Measurements from ENCODE around the gene FBLIM1. TPM values are rescaled to one million over a fixed set of nuclear protein-coding genes. Genes with fewer than 3 reads are reported as not detected.

The FBLIM1 gene
- total RNA-seq, 4 donors from 2014 or later = 140 to 411 (median 311) TPM

DNA sequence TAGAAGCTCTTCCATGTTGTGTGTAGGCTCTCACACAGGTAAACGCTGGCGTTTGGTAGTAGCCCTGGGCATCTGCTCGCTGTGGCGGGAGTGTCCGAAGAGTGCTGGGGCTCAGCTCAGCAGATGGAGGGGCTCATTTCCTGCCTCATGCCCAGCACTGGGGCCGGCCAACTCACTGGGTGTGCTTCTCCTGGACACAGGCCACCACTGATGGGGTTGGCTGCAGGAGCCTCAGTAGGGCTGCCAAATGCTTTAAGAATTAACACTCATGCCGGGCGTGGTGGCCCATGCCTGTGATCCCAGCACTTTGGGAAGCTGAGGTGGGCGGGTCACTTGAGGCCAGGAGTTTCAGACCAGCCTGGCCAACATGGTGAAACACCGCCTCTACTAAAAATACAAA is 28.0 kb downstream of the FBLIM1 start:
- in situ Hi-C loops (cut with MboI; ENCODE audit: low pct_ligation_motif_present in 1 of 4, low pct_unique_long_range_greater_than_20kb in 1 of 4, low sequenced_read_pairs in 3 of 4) = no loop called here
- WGBS, 2 donors (ENCODE audit: low coverage in 1 of 2) = 68% methylated on average over 10 of the region's 10 CpGs; no CpG with 5 or more reads in 1 of the 2 donors
- Histone ChIP-seq H3K9me3 (no peaks in the 10 kb centered on the region), H3K27me3 (no peaks in the 10 kb centered on the region), H3K4me1 (peaks cover 0 to 11% (median 0%) of the 10 kb centered on the region in 4 donors), H3K36me3 (peaks cover 0 to 15% (median 2%) of the 10 kb centered on the region in 4 donors), H3K27ac (no peak overlapping the region), H3K4me3 (no peak overlapping the region)
- intact Hi-C loops (cut with DNase I; ENCODE audit: low total_unique reads) = no loop called here
- no peak for DNase-seq
- TF ChIP-seq, protein P1, sequence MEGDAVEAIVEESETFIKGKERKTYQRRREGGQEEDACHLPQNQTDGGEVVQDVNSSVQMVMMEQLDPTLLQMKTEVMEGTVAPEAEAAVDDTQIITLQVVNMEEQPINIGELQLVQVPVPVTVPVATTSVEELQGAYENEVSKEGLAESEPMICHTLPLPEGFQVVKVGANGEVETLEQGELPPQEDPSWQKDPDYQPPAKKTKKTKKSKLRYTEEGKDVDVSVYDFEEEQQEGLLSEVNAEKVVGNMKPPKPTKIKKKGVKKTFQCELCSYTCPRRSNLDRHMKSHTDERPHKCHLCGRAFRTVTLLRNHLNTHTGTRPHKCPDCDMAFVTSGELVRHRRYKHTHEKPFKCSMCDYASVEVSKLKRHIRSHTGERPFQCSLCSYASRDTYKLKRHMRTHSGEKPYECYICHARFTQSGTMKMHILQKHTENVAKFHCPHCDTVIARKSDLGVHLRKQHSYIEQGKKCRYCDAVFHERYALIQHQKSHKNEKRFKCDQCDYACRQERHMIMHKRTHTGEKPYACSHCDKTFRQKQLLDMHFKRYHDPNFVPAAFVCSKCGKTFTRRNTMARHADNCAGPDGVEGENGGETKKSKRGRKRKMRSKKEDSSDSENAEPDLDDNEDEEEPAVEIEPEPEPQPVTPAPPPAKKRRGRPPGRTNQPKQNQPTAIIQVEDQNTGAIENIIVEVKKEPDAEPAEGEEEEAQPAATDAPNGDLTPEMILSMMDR (IDR thresholded peaks at IDR 0.05) = no peak
- TF ChIP-seq POLR2A (IDR thresholded peaks at IDR 0.05) (no peak), EP300 (IDR thresholded peaks at IDR 0.05; ENCODE audit: low read depth) (no peak), POLR2AphosphoS5 (IDR thresholded peaks at IDR 0.05) (no peak)

DNA sequence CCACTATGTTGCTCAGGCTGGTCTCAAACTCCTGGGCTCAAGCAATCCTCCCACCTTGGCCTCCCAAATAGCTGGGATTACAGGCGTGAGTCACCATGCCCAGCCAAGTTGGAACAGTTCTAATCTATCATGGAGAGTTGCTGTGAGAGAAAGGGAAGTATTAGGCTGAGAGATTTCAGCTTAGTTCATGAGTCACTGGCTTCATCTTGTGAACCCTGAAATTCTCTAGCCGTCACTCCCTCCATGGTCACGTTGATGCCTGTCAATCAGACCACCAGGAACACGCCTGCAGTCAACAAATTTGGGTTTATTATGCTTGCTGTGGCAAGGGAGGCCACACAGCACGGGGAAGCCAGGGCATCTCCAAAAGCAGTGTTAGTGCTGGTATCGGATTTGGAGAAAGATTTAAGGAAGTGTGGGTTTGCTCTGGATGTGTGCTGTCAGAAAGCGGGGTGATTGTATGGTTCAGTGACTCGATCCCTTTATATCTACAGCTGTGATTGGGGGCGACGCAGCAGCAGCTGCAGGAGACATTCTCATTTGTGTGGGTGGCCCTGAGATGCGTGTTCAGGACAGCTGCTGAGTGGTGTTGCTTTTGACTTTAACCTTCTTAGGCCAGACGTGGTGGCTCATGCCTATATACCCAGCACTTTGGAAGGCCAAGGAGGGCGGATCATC is 30.2 kb downstream of the FBLIM1 start:
- Histone ChIP-seq H3K27me3 (no peaks in the 10 kb centered on the region), H3K9me3 (no peaks in the 10 kb centered on the region), H3K4me1 (peaks cover 0 to 27% (median 2%) of the 10 kb centered on the region in 4 donors), H3K36me3 (peaks cover 0 to 7% (median 2%) of the 10 kb centered on the region in 4 donors), H3K4me3 (no peak overlapping the region), H3K27ac (peak overlapping the region in 1 of 4 donors; percentile 2)
- intact Hi-C loops (cut with DNase I; ENCODE audit: low total_unique reads) = no loop called here
- no peak for TF ChIP-seq EP300 (IDR thresholded peaks at IDR 0.05; ENCODE audit: low read depth)
- TF ChIP-seq POLR2A (IDR thresholded peaks at IDR 0.05) = no peak
- TF ChIP-seq POLR2AphosphoS5 (IDR thresholded peaks at IDR 0.05) = no peak
- TF ChIP-seq, protein P1 (IDR thresholded peaks at IDR 0.05) = no peak
- in situ Hi-C loops (cut with MboI; ENCODE audit: low pct_ligation_motif_present in 1 of 4, low pct_unique_long_range_greater_than_20kb in 1 of 4, low sequenced_read_pairs in 3 of 4) = no loop called here
- 54 to 100% methylated on average over 1 to 13 of the region's 13 CpGs for WGBS, 2 donors (ENCODE audit: low coverage in 1 of 2)
- no peak for DNase-seq

DNA sequence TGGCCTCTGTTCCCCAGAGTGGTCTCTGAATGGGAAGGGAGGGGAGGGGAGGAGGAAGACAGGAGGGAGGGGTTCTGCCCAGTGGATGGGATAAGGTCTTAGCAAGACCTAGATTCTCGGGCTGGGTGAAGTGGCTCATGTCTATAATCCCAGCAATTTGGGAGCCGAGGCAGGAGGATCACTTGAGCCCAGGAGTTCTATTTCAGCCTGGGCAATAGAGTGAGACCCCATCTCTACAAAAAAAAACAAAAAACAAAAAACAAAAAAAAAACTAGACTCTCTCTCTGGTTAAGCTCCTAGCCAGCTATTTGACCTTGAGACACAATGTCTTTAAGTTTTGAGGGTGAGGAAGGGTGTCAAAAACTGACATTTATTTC is 37.5 kb downstream of the FBLIM1 start:
- H3K4me1 ChIP-seq = peaks cover 14 to 83% (median 61%) of the 10 kb centered on the region in 4 donors
- no peak for TF ChIP-seq POLR2AphosphoS5 (IDR thresholded peaks at IDR 0.05)
- TF ChIP-seq EP300 (IDR thresholded peaks at IDR 0.05; ENCODE audit: low read depth) = no peak
- TF ChIP-seq, protein P1 (IDR thresholded peaks at IDR 0.05) = no peak
- no peak for TF ChIP-seq POLR2A (IDR thresholded peaks at IDR 0.05)
- intact Hi-C loops (cut with DNase I; ENCODE audit: low total_unique reads) = loop anchor here (10.0 kb wide), 1 partner anchor 259 kb away; no protein-coding TSS in a partner anchor

DNA sequence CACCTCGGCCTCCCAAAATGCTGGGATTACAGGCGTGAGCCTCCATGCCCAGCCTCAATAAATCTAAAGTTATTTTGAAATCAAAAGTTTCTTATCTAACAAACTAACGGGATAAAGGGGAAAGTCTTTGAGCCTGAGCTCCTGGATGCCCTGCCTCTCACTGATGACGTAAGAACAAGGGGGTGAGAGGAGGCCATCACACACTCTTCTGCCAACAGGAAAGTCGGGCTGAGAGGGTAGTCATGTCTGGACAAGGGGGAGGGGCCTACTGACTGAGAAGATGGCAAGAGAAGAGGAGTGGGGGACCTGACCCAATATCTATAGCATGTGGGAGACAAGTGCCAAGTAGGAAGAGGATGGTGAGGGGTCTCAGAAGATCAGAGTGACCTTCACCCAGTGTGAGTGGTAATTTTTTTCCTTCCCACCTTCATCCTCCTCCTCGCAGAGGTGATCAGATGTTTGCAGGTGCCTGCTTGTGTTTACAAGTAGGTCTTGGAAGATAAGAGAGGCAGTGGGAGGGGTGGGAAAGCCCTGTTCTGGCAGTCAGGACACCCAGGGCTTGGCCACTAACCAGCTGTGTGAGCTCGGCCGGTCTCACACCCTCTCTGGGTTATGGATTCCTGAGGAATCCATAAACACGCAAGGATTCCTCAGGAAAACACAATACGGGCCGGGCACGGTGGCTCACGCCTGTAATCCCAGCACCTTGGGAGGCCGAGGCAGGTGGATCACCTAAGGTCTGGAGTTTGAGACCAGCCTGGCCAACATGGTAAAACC is 39.2 kb downstream of the FBLIM1 start:
- Histone ChIP-seq H3K9me3 (no peaks in the 10 kb centered on the region), H3K36me3 (no peaks in the 10 kb centered on the region), H3K27me3 (no peaks in the 10 kb centered on the region), H3K4me1 (peaks cover 14 to 75% (median 61%) of the 10 kb centered on the region in 4 donors), H3K4me3 (no peak overlapping the region), H3K27ac (peak overlapping the region; percentile 29 to 80 (median 76))
- TF ChIP-seq POLR2AphosphoS5 (IDR thresholded peaks at IDR 0.05) = no peak
- TF ChIP-seq EP300 (IDR thresholded peaks at IDR 0.05; ENCODE audit: low read depth) = no peak
- TF ChIP-seq, protein P1 (IDR thresholded peaks at IDR 0.05) = no peak
- TF ChIP-seq POLR2A (IDR thresholded peaks at IDR 0.05) = no peak
- intact Hi-C loops (cut with DNase I; ENCODE audit: low total_unique reads) = loop anchor here (10.0 kb wide), 1 partner anchor 257 kb away; no protein-coding TSS in a partner anchor
- in situ Hi-C loops (cut with MboI; ENCODE audit: low pct_ligation_motif_present in 1 of 4, low pct_unique_long_range_greater_than_20kb in 1 of 4, low sequenced_read_pairs in 3 of 4) = no loop called here
- WGBS, 2 donors (ENCODE audit: low coverage in 1 of 2) = 49 to 59% methylated on average over 3 to 14 of the region's 14 CpGs
- no peak for DNase-seq

More for the DNA sequence above, 37.5 kb downstream of the FBLIM1 start:
- no peak for DNase-seq
- no peaks in the 10 kb centered on the region for H3K36me3 ChIP-seq
- no peak overlapping the region for H3K4me3 ChIP-seq
- no peaks in the 10 kb centered on the region for H3K27me3 ChIP-seq
- no peaks in the 10 kb centered on the region for H3K9me3 ChIP-seq
- H3K27ac ChIP-seq = peak overlapping the region; percentile 76 to 80 (median 78)
- in situ Hi-C loops (cut with MboI; ENCODE audit: low pct_ligation_motif_present in 1 of 4, low pct_unique_long_range_greater_than_20kb in 1 of 4, low sequenced_read_pairs in 3 of 4) = no loop called here
- WGBS, 2 donors (ENCODE audit: low coverage in 1 of 2) = 86% methylated on average over 2 of the region's 2 CpGs; no CpG with 5 or more reads in 1 of the 2 donors
